Stimulated activated CD8-positive, alpha-beta memory T cell treated with anti-CD3 and anti-CD28 coated beads, Interleukin-12 subunit alpha, Interleukin-12 subunit beta, amount 100 ng/mL, for 24 hours (primary cell): ENCODE measurements around the gene LIME1.

Experiments used
- DNase-seq: peaks from one replicate; pipeline ENCODE4 v3.0.0-alpha.2; 2020; ENCODE audit errors: extremely low read depth

Gene LIME1

GRCh38 chr20:63696628-63697356 lies 39.7 kb upstream of the LIME1 start, which contains the start of gene TNFRSF6B:
Gene TNFRSF6B (plus strand): TSS chr20:63696652. CDS start chr20:63696768, 116 bp downstream.
- no peak for DNase-seq

GRCh38 chr20:63697357-63697867 lies 39.1 kb upstream of the LIME1 start:
- no peak for DNase-seq

DNA sequence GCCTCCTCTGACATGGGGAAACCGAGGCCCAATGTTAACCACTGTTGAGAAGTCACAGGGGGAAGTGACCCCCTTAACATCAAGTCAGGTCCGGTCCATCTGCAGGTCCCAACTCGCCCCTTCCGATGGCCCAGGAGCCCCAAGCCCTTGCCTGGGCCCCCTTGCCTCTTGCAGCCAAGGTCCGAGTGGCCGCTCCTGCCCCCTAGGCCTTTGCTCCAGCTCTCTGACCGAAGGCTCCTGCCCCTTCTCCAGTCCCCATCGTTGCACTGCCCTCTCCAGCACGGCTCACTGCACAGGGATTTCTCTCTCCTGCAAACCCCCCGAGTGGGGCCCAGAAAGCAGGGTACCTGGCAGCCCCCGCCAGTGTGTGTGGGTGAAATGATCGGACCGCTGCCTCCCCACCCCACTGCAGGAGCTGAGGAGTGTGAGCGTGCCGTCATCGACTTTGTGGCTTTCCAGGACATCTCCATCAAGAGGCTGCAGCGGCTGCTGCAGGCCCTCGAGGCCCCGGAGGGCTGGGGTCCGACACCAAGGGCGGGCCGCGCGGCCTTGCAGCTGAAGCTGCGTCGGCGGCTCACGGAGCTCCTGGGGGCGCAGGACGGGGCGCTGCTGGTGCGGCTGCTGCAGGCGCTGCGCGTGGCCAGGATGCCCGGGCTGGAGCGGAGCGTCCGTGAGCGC lies 38.5 kb upstream of the LIME1 start:
- no peak for DNase-seq

DNA sequence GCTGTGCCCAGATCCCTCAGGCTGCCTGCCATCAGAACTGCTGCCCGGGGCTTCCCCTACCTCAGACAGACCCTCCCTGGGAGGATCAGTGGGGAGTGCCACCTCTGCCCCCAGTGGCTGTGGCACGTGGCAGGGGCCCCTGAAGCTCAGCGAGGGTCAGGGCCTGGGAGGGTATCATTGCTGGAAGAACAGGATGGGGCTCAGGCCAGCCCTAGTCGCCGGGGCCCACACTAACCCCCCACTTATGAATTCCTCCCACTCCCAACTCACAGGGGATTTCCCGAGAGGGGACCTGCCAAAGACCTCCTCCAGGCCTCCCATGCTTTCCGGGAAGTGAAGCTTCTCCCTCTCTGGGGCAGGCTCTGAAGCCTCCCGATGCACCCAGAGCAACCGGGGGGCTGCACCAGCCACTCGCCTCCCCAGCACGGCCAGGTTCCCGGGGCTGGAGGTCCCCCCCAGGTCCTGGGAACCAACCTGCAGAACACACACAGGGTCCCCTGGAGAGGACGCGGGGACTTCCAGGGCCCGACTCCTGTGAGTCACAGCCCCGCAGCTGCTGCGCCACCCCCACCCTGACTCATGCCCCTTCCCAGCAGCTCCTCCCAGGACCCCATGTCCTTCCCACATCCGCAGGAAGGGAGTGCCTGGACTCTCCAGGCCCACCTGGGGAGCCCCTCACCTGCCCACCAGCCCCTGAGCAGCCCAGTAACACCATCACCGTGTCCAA lies 37.6 kb upstream of the LIME1 start:
- no peak for DNase-seq

DNA sequence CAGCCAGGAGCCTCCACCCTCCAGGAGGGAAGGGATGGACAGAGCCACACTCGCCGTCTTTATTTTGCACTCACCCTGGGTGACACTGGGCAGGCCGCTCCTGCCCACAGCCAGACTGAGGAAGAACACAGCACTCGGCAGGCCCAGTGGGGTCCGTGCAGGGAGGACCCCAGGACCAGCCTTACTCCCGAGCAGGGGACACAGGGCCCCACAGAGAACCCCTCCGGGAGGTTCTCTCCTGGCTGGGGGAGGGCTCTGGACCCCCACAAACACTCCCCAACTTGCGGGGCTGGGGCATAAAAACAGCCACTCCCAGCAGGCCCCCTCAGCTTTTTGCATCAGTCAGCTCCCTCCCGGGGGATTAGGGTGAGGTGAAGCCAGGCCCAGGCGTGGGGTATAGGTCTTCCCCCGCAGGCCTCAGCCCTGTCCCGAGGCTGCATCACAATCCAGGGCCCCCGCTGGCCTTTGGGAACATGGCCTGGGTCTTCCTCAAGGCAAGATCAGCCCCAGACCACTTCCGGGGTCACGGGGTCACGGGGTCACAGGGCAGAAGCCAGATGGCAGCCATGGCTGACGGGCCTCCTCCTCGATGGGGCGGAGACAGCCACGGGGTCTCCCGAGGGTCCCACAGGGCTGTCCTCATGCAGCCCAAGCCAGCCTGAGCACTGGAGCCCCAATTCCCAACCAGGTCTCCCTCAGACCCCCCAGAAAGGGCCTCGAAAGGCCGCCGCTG lies 36.8 kb upstream of the LIME1 start:
- DNase-seq, result no peak

GRCh38 chr20:63700199-63701050 lies 36.0 kb upstream of the LIME1 start:
- DNase-seq, result no peak

- no peak for DNase-seq
These were observed 35.5 kb upstream of the LIME1 start for GRCh38 chr20:63701051-63701328.

- DNase-seq, result no peak
These were observed 35.0 kb upstream of the LIME1 start for GRCh38 chr20:63701329-63702035.

- no peak for DNase-seq
These were observed 34.3 kb upstream of the LIME1 start for GRCh38 chr20:63702036-63702665.

DNA sequence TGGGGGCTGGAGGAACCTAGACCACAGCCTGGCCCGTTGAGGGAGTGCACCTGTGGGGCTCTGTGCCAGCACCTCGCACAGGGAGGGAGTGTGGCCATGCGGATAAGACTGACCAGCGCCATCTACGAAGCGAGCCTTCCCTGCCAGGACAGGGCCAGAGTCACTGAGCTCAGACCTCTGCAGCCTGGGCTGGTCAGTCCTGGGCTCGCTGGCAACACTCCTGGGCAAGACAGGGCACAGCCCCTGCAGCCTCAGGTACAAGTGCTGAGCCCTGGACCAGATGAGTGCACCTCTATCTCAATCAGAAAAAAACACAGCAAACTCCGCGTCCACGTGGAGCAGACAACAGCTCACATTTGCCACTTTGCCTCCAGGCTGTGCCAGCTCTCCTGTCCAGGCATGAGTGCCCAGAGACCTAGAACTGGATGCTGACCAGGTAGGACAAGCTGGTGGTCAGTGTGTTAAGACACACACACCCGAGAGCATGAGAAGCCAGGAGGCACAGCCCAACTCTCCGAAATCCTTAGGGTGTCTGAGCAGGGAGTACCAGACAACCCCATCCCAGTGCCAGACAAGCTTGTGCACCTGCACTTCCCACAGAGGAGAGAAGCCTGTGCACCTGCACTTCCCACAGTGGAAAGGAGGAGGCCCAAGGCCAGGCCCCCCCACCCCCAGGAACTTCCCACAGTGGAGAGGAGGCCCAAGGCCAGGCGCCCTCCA lies 33.6 kb upstream of the LIME1 start:
- DNase-seq, result no peak

DNA sequence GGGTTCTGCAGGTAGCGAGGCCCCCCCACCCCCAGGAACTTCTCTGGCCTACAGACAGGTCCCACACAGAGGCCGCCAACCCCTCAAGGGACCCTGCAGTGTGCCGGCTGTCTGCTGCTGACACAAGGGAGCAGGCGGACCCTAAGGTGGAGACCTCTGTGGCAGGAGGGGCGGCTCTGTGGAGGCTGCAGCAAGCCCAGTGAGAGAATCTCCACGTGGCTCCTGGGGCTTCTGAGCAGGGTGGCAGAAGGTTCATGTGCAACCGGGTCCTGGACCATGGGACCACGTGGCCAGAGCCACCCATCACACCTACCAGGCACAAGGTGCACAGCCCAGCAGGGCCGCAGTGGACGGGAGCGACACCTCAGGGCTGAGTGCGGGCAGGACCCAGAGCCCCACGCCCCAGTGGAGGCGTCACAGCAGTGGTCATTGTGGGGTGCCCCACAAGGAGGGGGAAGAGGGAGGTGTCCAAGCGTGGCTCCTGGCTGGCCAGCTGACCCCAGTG lies 32.9 kb upstream of the LIME1 start:
- DNase-seq, result no peak

- no peak for DNase-seq
These were observed 32.3 kb upstream of the LIME1 start for GRCh38 chr20:63703976-63704748.

- no peak for DNase-seq
These were observed 31.7 kb upstream of the LIME1 start for GRCh38 chr20:63704749-63705117.

GRCh38 chr20:63705232-63706026 lies 31.0 kb upstream of the LIME1 start:
- no peak for DNase-seq

DNA sequence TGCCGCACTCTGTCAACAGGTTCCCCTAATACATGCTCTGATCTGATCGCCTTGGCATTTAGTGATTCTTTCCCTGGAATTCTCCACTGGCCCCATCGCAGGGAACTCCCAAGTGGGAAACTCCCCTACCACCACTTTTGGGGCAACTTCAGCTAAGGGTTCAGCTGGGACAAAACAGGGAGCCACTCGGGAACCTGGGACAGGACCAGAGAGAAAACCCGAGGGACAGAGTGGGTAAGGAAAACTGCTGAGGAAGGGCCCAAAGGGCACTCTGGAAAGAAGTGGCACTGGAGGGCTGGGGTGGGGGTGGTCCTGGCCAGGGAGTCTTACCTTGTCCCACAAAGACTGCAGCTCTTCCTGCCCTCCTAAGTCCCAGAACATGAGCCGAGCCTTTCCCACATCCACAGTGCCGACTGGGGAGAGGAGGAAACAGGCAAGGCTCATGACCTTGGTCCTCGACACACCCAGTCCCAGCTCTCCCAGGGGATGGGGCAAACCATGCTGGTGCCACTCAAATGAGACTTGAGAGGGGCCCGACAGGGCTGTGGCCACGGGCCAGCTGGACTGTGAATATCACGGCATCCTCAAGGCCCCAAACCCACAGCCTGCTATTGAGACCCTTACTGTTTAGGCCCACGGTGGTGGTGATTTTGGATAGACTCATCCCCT lies 30.3 kb upstream of the LIME1 start:
- no peak for DNase-seq

DNA sequence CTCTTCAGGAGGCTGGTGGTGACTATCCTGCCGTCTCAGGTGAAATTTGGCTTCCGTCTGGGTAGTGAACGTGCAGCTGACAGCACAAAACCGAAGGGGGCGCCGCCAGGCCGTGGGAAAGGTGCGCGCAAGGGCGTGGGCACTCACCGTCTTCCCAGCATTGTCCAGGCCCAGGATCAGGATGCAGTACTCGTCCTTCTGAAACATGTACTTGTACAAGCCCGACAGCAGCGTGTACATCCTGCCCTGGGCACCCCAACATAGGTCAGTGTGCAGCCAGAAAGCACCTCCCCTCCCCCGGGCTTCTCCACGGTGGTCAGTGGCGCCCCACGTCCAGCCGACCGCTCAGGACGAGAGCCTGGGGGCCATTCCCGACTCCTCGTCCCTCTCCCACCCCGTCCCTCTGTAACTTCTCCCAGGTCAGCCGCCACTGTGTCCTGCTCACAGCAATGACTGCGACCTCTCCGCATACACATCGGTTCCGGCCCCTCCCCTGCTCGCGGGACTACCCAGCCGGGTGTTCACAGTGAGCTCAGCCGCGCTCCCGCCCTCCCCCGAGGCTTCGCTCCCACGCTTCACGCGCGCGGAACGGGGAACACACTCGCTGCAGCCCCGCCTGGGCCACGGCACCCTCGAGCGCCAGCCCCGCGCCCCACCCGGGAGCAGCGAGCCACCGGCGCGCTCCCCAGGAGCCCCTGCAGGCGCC lies 29.5 kb upstream of the LIME1 start:
- no peak for DNase-seq
